HG03457 (cell line): ENCODE data around the gene HELLS.
"Not testable (repeated sequence)": the region's sequence is repeated elsewhere in the genome, so short reads cannot be mapped to it uniquely, and the experiment has no call there.

Experiments used
- ATAC-seq: cut with Tn5 transposase; IDR thresholded peaks from one replicate; pipeline ENCODE4 v1.9.1; 2021; ENCODE audit warnings: moderate number of reproducible peaks; ENCODE audit not compliant: unreplicated experiment

The HELLS gene

DNA sequence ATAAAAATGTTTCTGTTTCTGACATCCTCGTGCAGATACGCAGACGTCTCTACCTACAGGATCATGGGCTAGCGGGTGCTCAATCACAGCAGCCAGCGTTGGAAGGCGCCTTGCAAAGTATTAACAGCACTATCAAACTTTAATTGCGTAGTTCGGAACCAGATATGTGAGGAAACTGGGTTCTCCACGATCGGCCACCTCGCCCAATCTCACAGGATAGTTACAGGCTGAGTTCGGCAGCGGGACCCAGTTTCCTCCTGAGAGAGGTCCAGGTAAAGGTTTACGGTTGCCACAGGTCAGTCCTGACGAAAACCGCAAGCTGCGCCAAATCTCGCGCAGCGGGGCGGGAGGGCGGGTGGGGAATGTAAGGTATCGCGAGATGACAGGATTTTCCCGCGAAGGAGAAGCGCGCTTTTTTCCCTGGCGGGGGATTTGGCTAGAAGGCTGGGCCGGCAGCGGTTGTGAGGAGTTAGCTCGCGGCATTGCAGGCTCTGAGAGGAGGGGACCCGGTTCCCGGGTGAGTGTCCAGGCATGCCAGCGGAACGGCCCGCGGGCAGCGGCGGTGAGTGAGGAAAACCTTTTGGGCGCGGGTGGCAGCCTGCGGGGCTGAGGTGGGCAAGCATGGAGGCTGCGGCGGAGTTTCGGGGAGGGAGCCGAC, at the start of gene HELLS:
TSS of gene HELLS (plus strand) at position 398 of the 658 bp plus-strand sequence. CDS start at position 532, 134 bp downstream.
- peak; percentile 58 for ATAC-seq

DNA sequence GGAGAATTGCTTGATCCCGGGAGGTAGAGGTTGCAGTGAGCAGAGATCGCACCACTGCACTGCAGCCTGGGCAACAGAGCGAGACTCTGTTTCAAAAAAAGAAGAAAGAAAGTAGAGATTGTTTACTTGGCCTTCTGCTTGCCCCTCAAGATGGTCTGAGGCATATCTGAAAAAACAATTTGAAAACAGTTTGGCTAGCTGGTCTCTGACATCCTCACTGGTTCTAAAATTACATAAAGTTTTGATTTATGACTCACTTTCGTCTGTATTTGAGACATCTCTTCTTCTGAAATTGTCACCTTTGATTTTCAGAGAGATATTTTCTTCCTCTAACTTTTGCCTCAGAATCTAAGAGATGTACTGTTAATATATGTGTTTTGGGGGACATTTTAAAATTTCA, 49.6 kb upstream of the HELLS start:
- ATAC-seq: no peak

DNA sequence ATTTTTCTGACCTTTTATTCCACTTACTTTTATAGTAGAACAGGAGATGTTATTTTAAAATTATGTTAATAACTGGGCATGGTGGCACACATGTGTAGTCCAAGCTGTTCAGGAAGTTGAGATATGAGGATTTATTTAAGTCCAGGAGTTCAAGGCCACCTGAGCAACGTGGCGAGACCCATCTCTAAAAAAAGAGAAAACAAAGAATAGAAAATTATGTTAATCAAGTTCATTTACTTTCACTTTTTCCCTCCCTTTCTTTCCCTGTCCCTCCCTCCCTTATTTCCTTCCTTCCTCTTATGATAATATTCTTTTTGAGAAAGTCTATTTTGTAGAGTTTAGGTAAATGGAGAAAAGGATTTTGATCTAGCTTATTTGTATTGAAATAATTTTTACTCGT, 48.9 kb upstream of the HELLS start:
- no peak for ATAC-seq

DNA sequence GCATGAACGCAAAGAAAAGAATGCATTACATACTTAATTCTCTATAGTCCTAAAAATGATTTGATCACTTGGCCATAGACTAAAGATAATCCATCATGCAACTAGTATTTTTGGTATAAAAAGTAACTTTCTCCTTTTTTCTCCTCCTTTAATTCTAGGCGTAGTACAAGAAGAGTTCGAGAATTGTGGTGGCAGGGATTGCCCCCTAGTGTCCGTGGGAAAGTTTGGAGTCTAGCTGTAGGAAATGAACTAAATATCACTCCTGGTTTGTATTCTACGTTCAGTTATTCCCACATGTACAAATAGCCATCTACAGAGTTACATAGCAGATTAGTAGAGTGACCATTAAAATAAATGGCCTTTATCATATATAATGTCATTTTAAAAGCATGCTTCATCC, 45.5 kb upstream of the HELLS start:
- no peak for ATAC-seq

- ATAC-seq: no peak
These were observed 24.0 kb upstream of the HELLS start for GRCh38 chr10:94521276-94522250.

- no peak for ATAC-seq
These were observed 21.4 kb upstream of the HELLS start for GRCh38 chr10:94524146-94524545.

GRCh38 chr10:94524711-94525110, 20.9 kb upstream of the HELLS start:
- ATAC-seq: no peak

- ATAC-seq: not testable (repeated sequence)
These were observed 14.0 kb upstream of the HELLS start for GRCh38 chr10:94531550-94531949.

GRCh38 chr10:94533027-94533426, 12.6 kb upstream of the HELLS start:
- ATAC-seq: no peak

GRCh38 chr10:94542282-94542681, 3.3 kb upstream of the HELLS start:
- ATAC-seq: not testable (repeated sequence)

DNA sequence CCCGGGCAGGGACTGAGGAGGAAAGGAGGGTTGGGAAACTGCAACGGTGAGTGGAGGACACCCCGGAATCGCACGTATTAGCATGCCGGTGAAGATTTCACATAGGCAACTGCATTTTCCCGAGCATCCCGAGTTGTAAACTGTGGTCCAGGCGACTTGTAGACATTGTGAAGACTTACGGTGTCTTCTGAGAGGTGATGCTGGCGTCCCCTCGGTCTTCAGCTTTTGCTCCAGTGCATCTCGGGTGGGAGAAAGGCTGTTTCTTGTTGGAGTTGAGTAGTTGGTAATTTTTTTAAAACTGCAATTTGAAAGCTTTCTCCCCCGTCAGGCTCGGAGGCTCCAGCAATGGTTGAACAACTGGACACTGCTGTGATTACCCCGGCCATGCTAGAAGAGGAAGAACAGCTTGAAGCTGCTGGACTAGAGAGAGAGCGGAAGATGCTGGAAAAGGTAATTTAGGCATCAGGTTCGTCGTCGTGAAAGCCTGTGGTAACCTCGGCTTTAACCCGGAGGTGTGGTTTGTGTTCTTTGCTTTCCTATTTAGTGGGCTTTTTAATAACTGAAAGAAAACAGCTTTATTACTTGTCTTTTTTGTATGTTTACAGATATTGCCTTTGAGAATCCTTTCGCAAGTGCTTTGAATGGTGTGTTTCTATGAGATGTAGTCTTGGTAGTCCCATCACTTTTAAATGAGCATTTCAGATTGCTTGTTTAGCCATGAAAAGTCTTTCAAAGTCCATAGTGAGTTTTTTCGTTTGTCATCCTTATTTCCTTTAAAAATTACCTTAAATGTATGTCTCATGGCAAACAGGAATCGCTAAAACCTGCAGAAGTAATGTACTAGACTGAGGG, 687 bp downstream of the HELLS start:
- no peak for ATAC-seq

GRCh38 chr10:94546901-94547185, 1.3 kb downstream of the HELLS start:
- no peak for ATAC-seq

DNA sequence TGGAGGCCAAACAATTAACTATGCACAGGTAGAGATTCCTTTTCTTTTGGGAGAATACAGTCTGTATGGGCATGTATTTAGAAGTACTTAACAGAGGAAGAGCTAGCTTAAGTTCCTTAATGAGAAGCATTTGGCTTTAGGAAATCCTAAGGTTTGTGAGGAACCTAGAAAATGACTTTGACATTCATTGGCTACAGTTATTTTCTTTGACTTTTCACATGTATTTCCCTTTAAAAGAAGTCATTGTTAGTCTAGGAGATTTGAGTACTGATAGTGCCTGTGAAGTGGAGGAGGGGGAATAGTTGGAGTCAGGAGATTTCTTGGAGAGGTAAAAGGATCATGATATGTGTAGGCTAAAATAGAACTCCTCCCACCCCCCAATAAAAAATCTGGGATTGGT, 3.6 kb downstream of the HELLS start:
- ATAC-seq: no peak

GRCh38 chr10:94567714-94568307, 22.2 kb downstream of the HELLS start:
- ATAC-seq: not testable (repeated sequence)

- ATAC-seq: no peak
These were observed 25.5 kb downstream of the HELLS start for GRCh38 chr10:94571081-94571480.

DNA sequence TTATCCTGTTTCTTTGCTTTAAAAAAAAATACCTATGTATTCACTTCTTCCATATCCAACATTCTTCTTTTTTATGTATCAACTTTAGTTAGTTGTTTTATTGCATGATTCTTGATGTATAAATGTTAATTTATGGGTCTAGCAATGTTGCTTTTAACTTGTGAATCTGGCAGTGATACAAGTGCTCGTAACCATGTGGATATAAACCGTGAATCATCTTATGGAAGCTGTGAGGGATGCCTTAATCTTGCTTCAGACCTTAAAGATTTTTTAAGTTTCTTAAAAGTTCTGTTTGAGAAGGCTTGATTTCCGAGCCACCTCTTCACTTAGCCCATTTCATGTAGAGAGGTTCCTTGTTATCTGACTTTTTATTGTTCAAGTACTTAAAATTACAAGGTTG, 25.9 kb downstream of the HELLS start:
- no peak for ATAC-seq

DNA sequence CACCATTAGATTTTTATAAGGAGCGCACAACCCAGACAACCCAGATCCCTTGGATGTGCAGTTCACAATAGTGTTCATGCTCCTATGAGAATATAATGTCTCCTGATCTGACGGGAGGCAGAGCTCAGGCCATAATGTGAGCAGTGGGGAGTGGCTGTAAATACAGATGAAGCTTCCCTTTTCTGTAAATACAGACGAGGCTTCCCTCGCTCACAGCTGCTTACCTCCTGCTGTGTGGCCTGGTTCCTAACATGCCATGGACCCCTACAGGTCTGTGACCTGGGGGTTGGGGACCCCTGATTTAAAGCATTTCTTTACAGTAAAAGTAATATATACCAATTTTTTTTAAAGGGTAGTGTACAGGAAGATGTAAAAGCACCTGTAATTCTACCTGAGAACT, 33.2 kb downstream of the HELLS start:
- ATAC-seq: no peak

DNA sequence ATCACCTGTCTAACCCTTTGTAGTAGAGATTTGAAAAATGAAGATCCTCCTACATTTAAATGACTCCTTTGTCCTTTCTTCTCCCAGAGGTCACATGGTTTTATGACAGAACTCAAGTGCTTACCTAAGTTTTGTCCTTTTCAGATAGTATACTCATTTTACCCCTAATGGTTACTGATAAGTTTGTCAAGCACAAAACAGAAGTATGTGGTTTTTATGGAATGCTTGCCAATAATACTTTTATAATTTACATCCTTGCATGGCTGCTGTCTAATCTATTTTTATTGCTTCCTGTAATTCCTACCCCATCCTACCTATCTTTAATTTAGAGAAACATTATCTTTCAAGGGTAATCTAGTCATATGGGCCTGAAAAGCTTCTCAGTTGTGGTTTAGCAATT, 37.5 kb downstream of the HELLS start:
- ATAC-seq: no peak

DNA sequence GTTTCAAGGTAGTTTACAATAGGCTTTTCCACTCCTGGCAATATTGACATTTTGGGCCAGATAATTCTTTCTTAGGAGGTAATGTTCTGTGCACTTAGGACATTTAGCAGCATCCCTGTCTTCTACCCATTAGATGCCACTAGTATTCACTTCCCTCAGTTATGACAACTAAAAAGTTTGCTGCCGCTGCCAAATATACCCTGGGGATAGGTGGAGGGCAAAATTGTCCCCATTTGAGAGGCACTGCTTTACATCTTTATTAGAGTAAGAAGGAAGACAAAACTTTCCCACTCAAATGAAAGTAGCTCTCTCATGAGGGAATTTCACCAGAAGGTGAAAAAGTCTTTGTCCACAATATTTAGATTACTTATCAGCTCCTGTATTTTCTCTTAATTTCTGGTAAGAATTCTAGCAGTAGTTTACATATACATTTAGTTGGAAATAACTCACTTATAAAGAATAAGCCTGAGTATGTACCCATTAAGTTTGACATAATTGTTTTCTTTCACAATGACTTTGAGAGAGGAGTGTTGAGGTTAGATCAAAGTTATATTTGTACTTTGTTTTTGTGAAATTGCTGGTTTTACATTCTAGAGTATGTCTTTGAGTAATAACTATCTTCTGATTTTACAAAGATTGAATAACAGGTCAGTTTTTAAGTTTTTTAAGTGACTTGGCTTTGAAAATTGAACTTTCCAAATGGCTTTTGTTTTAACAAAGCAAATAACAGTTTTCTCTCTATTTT, 46.0 kb downstream of the HELLS start:
- ATAC-seq: no peak
